ENCODE data around the gene EPHB2.

DNA sequence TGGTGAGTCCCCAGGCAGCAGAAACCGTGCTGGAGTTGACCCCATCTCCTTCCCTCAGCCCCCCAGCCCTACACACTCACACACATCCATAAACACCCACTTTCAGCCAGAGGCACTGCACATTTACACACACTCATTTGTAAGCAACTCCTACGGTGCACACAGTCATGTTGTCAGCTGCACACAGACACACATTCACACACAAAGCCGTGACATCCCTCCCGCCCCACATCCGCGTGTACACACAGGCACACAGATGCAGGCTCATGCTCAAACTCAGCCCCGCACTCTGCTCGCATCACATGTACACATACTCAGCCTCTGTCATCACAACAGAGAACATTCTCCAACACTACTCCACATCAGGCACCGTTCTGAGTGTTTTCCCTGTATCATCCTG is 214.5 kb downstream of the EPHB2 start:
- no peak for TF ChIP-seq MAFK (IDR thresholded peaks at IDR 0.05; ENCODE audit: partially characterized antibody)
- TF ChIP-seq, protein P1, sequence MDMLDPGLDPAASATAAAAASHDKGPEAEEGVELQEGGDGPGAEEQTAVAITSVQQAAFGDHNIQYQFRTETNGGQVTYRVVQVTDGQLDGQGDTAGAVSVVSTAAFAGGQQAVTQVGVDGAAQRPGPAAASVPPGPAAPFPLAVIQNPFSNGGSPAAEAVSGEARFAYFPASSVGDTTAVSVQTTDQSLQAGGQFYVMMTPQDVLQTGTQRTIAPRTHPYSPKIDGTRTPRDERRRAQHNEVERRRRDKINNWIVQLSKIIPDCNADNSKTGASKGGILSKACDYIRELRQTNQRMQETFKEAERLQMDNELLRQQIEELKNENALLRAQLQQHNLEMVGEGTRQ (IDR thresholded peaks at IDR 0.05) = no peak
- no peak for TF ChIP-seq KDM1A (IDR thresholded peaks at IDR 0.05; ENCODE audit: low read depth)
- no peak for TF ChIP-seq ESRRA (IDR thresholded peaks at IDR 0.05; ENCODE audit: borderline replicate concordance, low read length)
- TF ChIP-seq, protein P2, sequence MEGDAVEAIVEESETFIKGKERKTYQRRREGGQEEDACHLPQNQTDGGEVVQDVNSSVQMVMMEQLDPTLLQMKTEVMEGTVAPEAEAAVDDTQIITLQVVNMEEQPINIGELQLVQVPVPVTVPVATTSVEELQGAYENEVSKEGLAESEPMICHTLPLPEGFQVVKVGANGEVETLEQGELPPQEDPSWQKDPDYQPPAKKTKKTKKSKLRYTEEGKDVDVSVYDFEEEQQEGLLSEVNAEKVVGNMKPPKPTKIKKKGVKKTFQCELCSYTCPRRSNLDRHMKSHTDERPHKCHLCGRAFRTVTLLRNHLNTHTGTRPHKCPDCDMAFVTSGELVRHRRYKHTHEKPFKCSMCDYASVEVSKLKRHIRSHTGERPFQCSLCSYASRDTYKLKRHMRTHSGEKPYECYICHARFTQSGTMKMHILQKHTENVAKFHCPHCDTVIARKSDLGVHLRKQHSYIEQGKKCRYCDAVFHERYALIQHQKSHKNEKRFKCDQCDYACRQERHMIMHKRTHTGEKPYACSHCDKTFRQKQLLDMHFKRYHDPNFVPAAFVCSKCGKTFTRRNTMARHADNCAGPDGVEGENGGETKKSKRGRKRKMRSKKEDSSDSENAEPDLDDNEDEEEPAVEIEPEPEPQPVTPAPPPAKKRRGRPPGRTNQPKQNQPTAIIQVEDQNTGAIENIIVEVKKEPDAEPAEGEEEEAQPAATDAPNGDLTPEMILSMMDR (IDR thresholded peaks at IDR 0.05) = no peak
- no peak for TF ChIP-seq RARB (CRISPR knock-in tag; IDR thresholded peaks at IDR 0.05)
- no peak for TF ChIP-seq CHD2 (IDR thresholded peaks at IDR 0.05; ENCODE audit: low read length, partially characterized antibody)
- TF ChIP-seq HOXA7 (CRISPR knock-in tag; IDR thresholded peaks at IDR 0.05) = no peak
